Measurements from ENCODE around the gene MED27.

GRCh38 chr9:132078699-132079356 is 839 bp downstream of the MED27 start:
- TF ChIP-seq JUN (IDR thresholded peaks at IDR 0.05; ENCODE audit: low read depth, low read length) = no peak
- TF ChIP-seq, protein P1, sequence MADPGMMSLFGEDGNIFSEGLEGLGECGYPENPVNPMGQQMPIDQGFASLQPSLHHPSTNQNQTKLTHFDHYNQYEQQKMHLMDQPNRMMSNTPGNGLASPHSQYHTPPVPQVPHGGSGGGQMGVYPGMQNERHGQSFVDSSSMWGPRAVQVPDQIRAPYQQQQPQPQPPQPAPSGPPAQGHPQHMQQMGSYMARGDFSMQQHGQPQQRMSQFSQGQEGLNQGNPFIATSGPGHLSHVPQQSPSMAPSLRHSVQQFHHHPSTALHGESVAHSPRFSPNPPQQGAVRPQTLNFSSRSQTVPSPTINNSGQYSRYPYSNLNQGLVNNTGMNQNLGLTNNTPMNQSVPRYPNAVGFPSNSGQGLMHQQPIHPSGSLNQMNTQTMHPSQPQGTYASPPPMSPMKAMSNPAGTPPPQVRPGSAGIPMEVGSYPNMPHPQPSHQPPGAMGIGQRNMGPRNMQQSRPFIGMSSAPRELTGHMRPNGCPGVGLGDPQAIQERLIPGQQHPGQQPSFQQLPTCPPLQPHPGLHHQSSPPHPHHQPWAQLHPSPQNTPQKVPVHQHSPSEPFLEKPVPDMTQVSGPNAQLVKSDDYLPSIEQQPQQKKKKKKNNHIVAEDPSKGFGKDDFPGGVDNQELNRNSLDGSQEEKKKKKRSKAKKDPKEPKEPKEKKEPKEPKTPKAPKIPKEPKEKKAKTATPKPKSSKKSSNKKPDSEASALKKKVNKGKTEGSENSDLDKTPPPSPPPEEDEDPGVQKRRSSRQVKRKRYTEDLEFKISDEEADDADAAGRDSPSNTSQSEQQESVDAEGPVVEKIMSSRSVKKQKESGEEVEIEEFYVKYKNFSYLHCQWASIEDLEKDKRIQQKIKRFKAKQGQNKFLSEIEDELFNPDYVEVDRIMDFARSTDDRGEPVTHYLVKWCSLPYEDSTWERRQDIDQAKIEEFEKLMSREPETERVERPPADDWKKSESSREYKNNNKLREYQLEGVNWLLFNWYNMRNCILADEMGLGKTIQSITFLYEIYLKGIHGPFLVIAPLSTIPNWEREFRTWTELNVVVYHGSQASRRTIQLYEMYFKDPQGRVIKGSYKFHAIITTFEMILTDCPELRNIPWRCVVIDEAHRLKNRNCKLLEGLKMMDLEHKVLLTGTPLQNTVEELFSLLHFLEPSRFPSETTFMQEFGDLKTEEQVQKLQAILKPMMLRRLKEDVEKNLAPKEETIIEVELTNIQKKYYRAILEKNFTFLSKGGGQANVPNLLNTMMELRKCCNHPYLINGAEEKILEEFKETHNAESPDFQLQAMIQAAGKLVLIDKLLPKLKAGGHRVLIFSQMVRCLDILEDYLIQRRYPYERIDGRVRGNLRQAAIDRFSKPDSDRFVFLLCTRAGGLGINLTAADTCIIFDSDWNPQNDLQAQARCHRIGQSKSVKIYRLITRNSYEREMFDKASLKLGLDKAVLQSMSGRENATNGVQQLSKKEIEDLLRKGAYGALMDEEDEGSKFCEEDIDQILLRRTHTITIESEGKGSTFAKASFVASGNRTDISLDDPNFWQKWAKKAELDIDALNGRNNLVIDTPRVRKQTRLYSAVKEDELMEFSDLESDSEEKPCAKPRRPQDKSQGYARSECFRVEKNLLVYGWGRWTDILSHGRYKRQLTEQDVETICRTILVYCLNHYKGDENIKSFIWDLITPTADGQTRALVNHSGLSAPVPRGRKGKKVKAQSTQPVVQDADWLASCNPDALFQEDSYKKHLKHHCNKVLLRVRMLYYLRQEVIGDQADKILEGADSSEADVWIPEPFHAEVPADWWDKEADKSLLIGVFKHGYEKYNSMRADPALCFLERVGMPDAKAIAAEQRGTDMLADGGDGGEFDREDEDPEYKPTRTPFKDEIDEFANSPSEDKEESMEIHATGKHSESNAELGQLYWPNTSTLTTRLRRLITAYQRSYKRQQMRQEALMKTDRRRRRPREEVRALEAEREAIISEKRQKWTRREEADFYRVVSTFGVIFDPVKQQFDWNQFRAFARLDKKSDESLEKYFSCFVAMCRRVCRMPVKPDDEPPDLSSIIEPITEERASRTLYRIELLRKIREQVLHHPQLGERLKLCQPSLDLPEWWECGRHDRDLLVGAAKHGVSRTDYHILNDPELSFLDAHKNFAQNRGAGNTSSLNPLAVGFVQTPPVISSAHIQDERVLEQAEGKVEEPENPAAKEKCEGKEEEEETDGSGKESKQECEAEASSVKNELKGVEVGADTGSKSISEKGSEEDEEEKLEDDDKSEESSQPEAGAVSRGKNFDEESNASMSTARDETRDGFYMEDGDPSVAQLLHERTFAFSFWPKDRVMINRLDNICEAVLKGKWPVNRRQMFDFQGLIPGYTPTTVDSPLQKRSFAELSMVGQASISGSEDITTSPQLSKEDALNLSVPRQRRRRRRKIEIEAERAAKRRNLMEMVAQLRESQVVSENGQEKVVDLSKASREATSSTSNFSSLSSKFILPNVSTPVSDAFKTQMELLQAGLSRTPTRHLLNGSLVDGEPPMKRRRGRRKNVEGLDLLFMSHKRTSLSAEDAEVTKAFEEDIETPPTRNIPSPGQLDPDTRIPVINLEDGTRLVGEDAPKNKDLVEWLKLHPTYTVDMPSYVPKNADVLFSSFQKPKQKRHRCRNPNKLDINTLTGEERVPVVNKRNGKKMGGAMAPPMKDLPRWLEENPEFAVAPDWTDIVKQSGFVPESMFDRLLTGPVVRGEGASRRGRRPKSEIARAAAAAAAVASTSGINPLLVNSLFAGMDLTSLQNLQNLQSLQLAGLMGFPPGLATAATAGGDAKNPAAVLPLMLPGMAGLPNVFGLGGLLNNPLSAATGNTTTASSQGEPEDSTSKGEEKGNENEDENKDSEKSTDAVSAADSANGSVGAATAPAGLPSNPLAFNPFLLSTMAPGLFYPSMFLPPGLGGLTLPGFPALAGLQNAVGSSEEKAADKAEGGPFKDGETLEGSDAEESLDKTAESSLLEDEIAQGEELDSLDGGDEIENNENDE (IDR thresholded peaks at IDR 0.05; ENCODE audit: insufficient replicate concordance, low read length) = no peak
- TF ChIP-seq, protein P2, sequence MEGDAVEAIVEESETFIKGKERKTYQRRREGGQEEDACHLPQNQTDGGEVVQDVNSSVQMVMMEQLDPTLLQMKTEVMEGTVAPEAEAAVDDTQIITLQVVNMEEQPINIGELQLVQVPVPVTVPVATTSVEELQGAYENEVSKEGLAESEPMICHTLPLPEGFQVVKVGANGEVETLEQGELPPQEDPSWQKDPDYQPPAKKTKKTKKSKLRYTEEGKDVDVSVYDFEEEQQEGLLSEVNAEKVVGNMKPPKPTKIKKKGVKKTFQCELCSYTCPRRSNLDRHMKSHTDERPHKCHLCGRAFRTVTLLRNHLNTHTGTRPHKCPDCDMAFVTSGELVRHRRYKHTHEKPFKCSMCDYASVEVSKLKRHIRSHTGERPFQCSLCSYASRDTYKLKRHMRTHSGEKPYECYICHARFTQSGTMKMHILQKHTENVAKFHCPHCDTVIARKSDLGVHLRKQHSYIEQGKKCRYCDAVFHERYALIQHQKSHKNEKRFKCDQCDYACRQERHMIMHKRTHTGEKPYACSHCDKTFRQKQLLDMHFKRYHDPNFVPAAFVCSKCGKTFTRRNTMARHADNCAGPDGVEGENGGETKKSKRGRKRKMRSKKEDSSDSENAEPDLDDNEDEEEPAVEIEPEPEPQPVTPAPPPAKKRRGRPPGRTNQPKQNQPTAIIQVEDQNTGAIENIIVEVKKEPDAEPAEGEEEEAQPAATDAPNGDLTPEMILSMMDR (IDR thresholded peaks at IDR 0.05; ENCODE audit: control extremely low read depth in 1 of 3, insufficient read depth in 1 of 3, low read depth in 1 of 3, low read length in 3 of 3) = no peak
- TF ChIP-seq EZH2 (IDR thresholded peaks at IDR 0.05; ENCODE audit: low read depth, low read length, severe bottlenecking) = no peak
- no peak for TF ChIP-seq SP4 (IDR thresholded peaks at IDR 0.05; ENCODE audit: low read length)
- no peak for TF ChIP-seq RFX5 (IDR thresholded peaks at IDR 0.05; ENCODE audit: borderline replicate concordance, low read depth, low read length)
- no peak for TF ChIP-seq CBX8 (IDR thresholded peaks at IDR 0.05; ENCODE audit: borderline replicate concordance, low read depth, low read length)
- no peak for TF ChIP-seq TAF1 (IDR thresholded peaks at IDR 0.05; ENCODE audit: low read depth, low read length)
- no peak for TF ChIP-seq NRF1 (IDR thresholded peaks at IDR 0.05; ENCODE audit: low read depth, low read length)
- no peak for TF ChIP-seq TEAD4 (IDR thresholded peaks at IDR 0.05; ENCODE audit: low read depth, low read length)
- TF ChIP-seq SIN3A (conservative IDR thresholded peaks at IDR 0.05 in 1 of 2, IDR thresholded peaks at IDR 0.05 in 1 of 2; ENCODE audit: low read depth in 1 of 2, low read length in 2 of 2) = no peak
- no peak for TF ChIP-seq POLR2AphosphoS5 (IDR thresholded peaks at IDR 0.05; ENCODE audit: low read depth, low read length)
- no peak for TF ChIP-seq BACH1 (IDR thresholded peaks at IDR 0.05; ENCODE audit: low read length)
- no peak for TF ChIP-seq POLR2A (IDR thresholded peaks at IDR 0.05; ENCODE audit: control extremely low read depth in 1 of 2, low read depth in 2 of 2, low read length in 2 of 2)
